Skin of body (tissue), 2 donors: ENCODE data around the gene GARRE1. TPM values are rescaled to one million over a fixed set of nuclear protein-coding genes. Genes with fewer than 3 reads are reported as not detected.
"Not testable (repeated sequence)": the region's sequence is repeated elsewhere in the genome, so short reads cannot be mapped to it uniquely, and the experiment has no call there.

Experiments used
- DNase-seq: peaks from one replicate; lab custom pipeline; 2025; lab: John Stamatoyannopoulos, UW
- total RNA-seq: library from RNA; depleted of rRNA; stranded (reverse); fragments of >200 nt; gene quantifications from one replicate; pipeline ENCODE4 v1.2.3, GENCODE V29; 2014

The GARRE1 gene, protein sequence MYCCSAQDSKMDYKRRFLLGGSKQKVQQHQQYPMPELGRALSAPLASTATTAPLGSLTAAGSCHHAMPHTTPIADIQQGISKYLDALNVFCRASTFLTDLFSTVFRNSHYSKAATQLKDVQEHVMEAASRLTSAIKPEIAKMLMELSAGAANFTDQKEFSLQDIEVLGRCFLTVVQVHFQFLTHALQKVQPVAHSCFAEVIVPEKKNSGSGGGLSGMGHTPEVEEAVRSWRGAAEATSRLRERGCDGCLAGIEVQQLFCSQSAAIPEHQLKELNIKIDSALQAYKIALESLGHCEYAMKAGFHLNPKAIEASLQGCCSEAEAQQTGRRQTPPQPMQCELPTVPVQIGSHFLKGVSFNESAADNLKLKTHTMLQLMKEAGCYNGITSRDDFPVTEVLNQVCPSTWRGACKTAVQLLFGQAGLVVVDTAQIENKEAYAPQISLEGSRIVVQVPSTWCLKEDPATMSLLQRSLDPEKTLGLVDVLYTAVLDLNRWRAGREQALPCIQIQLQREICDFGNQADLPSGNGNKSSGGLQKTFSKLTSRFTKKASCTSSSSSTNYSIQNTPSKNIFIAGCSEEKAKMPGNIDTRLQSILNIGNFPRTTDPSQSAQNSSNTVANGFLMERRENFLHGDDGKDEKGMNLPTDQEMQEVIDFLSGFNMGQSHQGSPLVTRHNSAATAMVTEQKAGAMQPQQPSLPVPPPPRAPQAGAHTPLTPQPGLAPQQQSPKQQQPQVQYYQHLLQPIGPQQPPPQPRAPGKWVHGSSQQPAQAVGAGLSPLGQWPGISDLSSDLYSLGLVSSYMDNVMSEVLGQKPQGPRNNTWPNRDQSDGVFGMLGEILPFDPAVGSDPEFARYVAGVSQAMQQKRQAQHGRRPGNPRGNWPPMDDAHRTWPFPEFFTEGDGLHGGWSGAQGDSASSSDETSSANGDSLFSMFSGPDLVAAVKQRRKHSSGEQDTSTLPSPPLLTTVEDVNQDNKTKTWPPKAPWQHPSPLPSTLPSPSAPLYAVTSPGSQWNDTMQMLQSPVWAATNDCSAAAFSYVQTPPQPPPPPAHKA (N-terminal part only)
- total RNA-seq: 26.9 TPM

DNA sequence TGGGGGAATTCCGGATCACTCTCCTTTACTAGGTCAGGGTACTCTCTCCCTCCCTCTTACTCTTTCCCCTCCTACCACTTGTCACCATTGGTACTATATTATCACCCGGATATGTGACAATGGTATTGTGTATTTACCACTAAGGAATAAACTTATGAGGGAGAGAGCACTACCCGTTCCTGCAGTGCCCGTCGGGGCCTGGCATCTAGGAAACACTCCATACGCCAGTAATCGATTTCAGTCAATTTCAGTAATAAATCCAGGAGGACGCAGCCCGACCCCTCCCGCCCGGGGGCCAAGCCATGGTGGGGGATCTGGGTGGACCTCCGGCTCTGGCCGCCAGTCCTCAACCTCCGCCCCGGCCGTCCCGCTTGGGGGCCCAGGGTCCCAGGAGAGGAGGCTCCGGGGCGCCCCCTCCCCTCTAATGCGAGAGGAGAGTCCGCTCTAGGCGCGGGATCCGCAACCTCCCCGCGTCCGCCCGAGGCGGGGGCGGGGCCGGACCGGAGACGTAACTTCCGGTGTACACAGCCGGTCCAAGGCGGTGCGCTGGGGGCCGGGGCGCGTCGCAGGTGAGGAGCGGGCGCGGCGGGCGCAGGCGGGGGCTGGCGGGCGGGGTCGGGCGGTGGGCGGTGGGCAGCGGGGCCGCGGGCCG lies at the start of gene GARRE1:
Gene GARRE1 (plus strand): TSS at position 509 of the 652 bp plus-strand sequence. CDS start 45,920 bp downstream, outside the sequence.
- DNase-seq: peak; percentile 43

DNA sequence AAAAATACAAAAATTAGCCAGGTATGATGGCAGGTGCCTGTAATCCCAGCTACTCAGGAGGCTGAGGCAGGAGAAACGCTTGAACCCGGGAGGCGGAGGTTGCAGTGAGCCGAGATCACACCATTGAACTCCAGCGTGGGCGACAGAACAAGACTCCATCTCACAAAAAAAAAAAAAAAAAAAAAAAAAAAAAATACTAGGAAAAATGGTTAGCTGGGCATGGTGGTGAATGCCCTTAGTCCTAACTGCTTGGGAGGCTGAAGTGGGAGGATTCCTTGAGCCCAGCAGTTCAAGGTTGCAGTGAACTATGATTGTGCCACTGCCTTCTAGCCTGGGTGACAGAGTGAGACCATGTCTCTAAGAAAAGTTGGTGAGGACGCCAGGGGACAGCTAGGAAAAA lies 49.0 kb upstream of the GARRE1 start:
- not testable (repeated sequence) for DNase-seq

DNA sequence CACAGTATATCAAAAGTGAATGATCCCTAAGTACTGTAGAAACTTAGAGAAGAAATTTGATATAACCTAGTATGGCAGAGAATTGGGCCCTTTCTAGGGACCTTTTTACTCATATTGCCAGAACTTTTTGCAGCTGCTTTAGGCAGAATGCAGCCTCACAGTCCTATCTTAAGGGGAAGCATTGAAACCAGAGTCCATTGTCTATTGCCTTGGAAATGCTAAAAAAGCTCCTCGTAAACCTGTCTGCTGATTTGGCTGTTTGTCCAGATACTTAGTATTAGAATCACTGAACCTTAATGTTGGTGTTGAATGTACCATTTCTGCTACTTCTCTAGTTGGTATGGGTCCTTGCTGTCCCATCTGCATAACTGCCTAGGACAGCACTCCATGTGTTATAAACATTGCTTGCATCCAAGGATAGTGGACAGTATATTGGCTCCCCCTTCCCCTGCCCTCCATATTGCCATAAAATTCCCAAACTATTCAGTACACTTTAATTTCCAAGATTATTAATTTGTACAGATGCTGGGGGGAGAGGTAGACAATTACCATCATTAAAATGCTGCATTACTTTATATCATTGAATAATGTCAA lies 46.0 kb upstream of the GARRE1 start:
- no peak for DNase-seq

DNA sequence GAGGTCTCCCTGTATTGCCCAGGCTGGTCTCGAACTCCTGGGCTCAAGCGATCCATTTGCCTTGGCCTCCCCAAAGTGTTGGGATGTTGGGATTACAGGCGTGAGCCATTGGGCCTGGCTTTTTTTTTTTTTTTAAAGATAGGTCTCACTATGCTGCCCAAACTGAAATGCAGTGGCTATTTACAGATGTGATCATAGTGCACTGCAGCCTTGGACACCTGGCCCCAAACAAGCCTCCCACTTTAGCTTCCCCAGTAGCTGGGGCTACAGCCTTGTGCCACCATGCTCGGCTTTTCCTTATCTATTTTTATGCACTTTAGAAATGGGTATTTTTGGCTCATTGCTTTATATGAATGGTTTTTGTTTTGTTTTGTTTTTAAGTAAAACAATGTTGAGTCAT lies 44.6 kb upstream of the GARRE1 start:
- no peak for DNase-seq

DNA sequence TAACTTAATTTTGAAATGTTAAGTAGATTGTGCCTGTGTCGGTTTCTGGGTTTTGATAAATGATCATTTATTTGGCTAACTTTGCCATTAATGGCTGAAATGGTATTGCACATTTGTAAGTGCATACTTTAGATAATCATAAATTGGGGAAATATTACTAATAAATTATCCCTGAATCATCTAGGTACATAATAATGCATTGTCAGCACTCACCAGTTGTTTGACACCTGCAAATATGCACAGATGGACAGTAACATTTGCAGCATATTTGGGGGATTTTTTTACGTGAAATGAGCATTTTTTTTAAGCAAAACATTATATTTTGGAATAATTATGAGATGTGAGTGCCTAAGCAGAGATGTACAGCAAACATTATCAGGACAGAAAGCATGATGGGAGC lies 41.1 kb upstream of the GARRE1 start:
- no peak for DNase-seq

DNA sequence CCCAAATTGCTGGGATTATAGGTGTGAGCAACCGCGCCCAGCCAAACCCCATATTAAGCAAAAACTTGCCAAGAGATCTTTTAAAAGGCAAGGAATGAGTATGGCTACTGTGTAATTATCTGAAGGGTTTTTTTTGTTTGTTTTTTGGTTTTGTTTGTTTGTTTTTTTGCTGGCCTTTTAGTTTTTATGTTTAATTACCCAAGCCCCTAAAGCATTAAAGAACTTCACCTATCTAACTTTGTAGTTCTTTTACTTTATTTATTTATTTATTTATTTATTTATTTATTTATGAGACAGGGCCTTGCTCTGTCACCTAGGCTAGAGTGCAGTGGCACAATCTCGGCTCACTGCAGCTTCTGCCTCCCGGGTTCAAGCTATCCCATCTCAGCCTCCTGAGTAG lies 40.3 kb upstream of the GARRE1 start:
- DNase-seq: no peak

DNA sequence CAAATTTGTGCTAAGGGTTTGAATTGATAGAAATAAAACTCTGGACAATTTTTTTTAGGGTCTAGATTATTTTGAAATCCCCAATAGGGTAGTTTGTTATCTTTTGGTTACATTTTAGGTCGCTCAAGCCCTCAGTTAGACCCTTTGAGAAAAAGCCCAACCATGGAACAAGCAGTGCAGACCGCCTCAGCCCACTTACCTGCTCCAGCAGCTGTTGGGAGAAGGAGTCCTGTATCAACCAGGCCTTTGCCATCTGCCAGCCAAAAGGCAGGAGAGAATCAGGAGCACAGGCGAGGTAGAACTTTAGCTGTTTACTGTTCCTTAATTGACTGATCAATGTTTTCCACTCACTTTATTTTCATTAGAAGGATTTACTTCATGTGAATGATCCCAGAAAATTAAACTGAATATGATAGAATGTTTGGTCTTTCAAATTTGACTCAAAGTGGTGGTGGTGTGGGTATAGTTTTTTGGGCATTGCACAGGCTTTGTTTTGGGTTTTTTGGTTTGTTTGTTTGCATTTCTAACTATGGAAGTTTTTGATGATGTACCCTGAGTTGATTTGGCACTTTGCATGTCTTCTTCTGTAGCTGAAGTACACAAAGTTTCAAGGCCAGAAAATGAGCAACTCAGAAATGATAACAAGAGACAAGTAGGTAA lies 39.2 kb upstream of the GARRE1 start:
- no peak for DNase-seq

DNA sequence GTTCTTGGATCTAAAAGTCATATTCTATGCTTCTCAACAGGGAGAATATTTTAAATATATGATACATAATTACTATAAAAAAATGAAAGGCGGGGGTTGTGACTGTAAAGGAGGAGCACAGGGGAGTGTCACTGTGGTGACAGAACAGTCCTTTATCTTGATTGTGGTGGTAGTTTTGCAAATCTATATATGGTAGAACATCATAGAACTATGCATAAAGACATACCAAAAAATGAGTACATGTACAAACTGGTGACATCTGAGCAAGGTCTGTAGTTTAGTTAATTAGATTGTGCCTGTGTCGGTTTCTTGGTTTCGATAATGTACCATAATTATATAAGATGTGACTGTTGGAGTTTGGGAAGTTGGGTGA lies 38.7 kb upstream of the GARRE1 start:
- DNase-seq: no peak

DNA sequence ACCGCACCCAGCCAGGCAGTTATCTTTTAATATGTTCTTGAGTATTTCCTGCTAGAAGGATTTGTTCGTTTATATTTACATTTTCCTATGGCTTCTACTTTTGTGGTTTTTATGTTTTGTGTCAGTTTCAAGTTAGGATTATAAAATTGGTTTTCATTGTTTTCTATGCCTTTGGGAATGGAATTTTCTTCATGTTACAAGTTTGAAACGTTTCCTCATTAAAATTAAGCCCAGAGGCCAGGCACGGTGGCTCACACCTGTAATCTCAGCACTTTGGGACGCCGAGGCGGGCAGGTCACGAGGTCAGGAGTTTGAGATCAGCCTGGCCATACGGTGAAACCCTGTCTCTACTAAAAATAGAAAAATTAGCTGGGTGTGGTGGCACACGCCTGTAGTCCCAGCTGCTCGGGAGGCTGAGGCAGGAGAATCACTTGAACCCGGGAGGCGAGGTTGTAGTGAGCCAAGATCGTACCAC lies 37.6 kb upstream of the GARRE1 start:
- not testable (repeated sequence) for DNase-seq

DNA sequence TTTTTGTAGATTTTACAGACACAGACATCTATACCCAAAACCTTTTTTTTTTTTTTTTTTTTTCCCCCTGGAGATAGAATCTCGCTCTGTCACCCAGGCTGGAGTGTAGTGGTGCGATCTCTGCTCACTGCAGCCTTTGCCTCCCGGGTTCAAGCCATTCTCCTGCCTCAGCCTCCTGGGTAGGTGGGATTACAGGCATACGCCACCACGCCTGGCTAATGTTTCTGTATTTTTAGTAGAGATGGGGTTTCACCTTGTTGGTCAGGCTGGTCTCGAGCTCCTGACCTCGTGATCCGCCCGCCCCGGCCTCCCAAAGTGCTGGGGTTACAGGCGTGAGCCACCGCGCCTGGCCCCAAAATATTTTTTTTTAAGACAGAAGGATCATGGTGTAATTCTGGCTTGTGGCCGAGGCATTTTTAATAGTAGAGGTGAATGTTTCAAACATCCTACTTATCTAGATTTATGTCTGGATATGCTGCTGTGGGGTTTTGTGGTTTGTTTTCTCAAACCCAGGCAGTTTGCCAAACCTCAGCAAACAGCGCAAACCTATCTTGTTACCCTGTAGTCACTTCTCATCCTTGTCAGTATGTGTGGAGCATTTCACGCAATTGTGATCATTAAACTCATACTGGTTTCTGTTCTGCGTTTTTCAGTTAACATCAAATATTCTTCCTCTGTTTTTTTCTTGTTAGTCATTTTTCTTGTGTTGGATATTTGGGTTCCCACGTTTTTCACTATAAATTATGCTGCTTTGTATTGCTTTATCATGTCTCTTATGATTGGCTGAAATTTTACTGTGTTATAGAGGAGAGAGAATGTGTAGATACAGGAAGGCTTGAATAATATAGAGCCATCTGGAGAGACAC lies 36.2 kb upstream of the GARRE1 start:
- no peak for DNase-seq

DNA sequence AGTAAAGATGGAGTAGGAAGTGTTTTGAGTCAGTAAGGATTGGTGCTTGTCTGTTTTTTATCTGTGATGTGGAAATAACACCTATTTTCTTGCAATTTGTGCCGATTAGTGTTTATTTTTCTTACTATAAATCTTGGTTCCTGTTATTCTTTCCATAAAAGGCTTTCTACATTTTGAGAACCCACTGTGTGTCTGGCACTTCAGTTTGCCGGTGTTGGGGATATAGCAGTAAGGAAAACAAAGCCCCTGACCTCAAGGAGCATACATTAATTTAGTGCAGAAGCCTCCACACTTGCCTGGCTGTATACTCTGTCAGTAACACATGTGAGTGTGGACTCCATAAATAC lies 35.6 kb upstream of the GARRE1 start:
- no peak for DNase-seq

DNA sequence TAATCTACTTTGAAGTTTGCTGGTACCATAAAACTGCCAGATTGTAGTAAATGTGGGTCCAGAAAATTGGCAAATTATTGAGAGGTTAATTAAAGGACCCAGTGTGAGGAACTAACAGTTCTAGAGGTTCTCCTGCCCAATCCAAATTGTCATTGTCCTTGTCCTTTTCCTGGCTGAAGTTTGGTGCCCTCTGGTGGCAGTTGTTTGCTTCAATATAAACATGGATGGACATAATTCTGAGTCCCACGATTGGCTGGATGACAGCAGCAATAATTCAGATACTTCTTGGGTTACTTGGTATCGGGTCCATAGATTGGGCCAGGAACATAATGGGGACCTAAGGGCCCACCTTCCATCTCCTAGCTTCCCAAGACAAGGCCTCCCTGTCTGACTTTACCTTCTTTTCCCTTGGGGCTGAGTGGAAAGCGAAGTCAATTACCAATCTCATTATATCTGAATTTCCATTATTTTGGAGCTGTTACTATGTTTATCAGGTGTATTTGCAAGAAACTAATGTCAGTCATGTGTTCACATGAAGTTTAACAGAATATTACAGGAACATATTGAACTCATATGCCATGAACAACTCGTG lies 33.8 kb upstream of the GARRE1 start:
- no peak for DNase-seq

DNA sequence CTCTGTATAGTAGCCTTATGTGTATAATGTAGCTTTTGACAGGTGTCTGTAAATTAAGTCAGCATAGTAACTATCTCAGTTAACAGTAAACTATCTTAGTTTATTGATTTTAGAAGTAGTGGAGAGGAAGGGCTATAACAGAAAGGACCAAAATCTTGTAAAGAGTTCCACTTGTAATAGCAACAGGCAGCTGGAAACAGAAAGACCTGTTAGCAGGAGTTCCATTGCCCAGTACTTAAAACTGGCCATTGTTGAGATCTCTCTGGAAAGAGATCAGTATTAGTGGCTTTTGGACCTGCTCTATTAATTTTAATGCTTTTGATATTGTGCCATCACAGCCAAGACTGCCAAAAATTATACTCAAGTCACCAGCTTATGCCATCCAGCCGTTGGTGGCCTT lies 32.0 kb upstream of the GARRE1 start:
- DNase-seq: no peak

DNA sequence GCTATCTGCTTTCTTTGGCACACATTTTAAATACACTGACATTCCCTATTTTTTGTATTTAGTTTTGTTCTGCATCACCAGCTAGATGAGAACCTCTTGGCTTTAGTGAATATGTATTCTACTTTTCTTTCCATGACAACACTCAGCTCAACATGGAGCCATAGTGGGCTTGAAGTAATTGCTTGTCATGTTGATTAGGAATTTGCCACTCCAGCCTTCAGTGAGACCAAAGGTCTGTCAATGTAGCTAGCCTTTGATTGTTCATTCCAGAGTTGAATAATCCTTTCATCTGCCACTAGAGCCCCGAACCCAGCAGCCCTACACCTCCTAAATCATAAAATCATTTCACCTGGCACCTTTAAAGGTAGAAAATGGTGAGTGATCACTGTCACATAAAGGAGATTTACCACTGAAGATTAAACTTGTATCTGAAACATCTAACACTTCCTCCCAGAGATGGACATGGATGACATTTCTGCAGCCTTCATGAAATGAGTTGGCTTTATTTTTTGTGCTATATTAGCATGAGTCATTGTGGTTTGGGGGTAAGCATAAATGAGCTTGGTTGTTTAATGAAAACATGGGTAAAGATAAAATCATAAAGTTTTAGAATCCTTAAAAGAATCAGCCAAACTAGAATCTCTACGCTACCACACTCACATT lies 29.2 kb upstream of the GARRE1 start:
- no peak for DNase-seq

DNA sequence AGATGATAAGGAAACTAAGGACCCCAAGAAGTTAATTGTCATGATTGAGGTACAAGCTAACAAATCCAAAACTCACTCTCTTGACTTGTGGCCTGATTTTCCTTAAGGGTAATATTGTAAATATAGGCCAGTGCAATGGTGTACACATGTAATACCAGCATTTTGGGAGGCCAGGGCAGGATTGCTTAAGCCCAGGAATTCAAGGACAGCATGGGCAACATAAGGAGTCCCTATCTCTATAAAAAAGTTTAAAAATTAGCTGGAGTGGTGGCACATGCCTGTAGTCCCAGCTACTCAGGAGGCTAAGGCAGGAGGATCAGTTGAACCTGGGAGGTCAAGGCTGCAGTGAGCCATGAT lies 28.7 kb upstream of the GARRE1 start:
- no peak for DNase-seq

DNA sequence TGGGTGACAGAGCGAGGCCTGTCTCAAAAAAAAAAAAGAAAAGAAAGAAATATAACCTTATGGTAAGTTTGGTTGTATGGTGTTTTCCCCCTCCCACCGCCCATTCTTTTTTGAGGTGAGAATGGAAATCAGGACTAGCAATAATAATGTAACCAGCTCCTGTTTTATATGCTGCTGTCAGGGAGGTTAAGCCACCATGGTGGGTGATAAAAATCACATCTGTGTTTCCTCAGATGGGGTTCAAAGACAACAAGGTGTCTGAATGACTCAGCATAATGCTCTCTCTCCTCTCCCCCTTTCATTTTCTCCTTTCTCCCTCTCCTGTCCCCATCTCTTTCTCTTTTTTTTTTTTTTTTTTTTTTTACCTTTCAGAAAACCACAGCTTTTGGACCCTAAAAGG lies 28.3 kb upstream of the GARRE1 start:
- no peak for DNase-seq

DNA sequence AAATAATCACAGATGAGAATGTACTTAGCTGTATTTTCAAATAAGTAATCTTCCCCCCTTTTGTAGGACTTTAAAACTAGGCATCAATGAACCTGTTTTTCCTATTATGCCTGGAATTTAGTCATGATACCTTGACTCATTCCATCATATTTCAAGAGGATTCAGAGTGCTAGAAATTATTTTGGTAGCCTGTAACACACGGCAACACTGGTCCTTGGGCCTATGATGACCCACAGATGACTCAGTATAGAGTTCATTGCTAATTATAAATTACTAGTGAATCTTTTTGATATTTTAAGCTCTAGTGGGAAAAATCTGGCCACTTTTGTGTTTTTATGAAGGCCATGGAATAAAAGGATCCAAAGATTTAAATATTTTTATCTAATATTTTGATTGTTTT lies 26.0 kb upstream of the GARRE1 start:
- no peak for DNase-seq

DNA sequence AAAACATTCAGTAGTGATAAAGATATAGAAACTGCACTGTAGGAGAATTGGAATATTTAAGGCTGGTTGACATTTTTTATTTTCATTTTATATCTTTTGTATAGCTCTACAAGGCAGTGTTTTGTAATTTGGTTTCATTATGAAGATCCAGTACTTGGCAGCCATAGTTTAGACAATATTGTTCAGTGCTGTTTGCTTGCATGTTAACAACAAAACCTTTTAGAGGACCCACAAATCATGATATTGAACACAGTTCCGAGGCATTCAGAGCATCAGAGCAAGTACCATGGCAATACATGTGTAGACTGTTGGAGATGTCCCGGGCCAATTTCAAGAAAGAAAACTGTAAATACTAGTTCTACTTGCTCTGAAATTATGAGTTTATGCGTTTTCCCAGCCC lies 25.6 kb upstream of the GARRE1 start:
- DNase-seq: no peak

DNA sequence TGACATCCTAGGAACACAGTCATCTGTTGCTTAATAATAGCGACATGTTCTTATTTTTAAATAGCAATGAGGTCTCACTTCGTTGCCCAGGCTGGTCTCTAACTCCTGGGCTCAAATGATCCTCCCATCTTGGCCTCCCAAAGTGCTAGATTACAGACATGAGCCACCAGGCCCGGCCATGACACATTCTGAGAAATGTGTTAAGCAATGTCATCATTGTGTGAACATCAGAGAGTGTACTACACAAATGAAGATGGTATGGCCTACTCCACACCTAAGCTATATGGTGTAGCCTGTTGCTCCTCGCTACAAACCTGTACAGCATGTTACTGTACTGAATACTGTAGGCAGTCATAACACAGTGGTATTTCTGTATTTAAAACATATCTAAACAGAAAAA lies 24.6 kb upstream of the GARRE1 start:
- DNase-seq: no peak
